ENCODE data around the gene SNX7.

SNX7 gene

DNA sequence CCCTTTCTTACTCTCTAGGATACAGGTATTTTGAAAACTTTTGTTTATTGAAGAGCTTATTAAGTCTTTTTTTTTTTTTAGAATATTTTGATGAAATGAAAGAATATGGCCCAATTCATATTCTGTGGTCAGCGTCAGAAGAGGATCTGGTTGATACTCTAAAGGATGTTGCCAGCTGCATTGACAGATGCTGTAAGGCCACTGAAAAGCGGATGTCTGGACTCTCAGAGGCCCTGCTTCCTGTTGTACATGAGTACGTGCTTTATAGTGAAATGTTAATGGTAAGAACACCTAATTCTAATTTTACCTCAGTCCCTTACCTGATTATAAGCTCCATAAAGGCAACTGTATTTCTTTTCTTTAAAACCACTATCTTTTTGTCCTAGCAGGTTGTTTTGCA lies 37.1 kb downstream of the SNX7 start:
- no peak for DNase-seq

DNA sequence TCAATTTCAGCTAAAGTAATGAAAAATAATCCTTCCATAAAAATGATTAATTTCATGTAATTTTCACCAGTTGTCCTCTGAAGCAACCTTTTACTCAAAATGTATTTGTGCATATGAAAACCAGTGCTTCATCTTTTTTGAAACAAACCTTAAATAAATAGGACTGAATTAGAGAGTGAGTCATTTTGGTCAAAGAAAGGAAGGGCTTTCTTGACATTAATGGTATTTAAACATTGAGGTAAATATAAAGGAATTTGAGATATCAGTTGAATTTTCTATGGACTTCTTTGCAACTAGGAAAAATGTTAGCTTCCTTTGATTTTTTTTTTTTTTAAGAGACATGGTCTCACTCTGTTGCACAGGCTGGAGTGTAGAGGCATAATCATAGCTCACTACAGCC lies 38.7 kb downstream of the SNX7 start:
- peak; percentile 24 for DNase-seq

DNA sequence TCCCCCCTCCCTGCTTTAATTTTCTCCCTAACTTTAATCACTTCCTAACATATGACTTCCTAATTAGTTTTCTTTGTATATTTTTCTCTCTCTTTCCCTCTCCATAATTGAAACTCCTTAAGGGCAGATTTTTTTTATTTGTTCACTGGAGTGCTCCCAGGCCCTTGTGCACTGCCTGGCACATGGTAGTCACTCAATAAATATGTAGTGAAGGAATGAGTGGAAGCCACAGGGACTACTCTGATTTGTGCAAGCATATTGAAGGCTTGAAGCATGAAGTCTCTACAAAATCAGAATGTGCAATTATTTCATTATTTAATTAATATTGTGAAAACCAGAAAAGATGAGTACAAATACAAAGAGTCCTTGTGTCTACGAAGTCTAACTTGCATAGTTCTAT lies 41.5 kb downstream of the SNX7 start:
- peak; percentile 73 for DNase-seq

DNA sequence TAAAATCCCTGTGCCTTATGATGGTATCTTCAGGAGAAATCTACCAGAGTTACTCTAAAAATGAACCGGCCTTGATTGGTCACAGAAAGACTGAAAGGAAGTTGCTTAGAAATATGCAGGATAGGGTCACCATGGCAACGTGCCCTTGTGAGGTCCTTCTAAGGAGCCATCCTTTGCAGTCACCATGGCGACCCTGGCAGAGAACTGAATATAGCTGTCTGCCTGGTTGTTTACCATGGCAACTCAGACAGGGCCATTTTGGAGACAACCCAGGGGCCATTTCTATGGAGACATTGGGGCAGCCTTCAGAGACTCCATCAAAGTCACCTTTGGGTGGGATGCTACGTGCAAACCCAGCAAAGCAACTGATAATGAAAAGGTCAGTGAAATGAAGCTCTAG lies 43.0 kb downstream of the SNX7 start:
- peak; percentile 49 for DNase-seq

DNA sequence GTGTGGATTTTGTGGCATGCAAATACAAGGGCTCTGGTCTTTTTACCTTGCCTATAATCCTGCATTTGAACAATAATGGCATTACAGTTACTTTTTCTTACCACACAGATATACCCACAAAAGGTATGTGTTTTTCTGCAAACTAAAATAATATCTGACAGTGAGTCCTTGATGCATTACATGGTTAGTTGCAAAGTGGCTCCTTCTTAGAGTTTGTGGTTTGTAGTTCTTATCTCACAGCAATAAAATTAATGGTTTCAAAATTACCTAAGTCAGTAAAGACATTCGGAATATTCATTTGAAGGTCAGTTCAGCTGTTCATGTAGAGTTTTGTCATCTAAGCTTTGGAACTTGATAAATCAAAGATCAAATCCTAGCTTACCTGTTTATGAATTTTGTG lies 43.5 kb downstream of the SNX7 start:
- no peak for DNase-seq

DNA sequence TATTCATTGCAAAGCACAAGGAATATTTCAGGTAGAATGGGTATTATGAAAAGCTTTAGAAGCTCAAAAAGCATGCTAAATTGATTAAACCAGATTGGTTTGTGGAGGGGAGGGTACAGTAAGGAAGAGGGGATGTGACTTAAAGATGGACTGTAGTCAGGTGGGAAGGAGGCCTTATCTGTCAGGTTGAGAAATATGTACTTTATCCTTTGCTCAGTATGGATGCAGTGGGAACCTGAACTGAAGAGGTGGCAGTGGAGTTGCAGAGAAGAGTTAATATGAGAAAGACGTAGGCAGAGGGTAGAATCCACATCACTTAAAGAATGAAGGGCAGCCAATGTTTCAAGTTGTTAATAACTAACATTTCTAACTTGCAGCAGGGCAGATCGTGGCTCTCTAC lies 44.1 kb downstream of the SNX7 start:
- no peak for DNase-seq

DNA sequence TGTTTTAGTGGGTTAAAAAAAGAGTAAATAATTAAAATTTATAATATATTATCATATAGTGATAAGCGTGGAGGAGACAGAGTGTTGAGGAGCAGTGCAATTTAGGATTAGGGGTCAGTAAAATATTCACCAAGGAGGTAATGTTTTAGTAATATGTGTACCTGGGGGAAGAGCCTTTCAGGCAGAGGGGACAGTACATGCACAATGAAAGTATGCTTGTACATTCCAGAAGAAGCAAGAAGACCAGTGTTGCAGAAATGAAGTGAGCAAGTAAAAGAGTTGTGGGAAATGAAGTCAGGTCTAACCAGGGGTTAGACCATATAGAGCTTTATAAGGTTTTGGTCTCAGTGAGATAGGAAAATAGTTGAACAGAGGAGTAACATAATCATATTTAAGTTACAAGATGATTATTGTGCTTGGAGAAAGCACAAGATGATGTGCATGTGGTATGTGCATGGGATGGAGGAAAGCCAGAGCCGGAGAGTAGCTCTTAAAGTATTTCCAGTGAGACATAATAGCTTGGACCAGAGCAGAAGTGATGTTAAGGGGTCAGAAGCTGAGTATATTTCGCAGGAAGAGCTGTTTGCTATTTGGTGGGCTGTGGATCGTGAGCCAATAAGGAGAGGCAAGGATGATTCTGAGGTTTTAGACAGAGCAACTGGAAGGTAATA lies 44.8 kb downstream of the SNX7 start:
- DNase-seq, result peak; percentile 6

DNA sequence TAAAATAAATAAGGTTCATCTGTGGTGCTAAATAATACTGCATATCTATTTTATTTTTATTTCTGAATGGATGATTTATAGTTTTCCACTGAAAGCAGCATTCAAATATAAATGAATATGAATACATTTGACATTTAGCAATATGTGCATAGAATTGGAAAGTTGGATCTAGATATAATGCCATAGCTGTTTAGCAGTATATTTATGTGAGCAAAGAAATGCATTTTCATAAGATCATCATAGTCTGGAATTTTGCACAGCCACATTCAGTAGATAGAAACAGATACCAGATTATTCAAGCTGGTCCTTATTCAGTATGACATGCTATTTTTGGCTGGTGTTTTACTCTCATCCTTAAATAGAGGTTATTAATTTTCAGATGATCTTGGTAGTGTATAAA lies 46.0 kb downstream of the SNX7 start:
- no peak for DNase-seq

DNA sequence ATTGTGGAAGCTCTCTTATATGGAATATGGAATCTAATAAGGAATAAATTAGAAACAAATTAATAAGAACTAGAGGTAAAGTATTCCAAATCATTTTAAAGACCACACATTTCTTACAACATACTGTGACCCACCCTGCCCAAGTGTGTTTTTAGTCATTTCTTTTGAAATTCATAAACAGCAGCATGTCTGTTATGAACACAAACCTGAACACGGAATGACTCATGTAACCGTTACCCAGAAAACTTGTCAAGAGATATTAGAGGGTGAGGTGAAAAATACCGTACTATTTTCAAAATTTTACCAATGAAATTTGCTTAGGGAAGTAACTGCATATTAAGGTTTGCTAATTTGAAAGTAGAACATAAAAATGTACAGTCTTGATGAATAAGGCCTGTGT lies 48.4 kb downstream of the SNX7 start:
- no peak for DNase-seq

DNA sequence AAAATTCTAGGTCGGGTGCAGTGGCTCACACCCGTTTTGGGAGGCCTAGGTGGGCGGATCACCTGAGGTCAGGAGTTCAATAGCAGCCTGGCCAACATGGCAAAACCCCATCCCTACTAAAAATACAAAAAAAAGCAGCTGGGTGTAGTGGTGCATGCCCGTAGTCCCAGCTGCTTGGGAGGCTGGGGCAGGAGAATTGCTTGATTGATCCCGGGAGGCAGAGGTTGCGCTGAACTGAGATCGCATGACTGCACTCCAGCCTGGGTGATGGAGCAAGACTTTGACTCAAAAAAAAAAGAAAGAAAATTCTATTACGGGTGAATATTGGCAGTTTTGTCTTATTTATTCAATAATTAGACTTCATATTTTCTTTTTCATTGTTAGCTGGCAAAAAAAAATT lies 62.1 kb downstream of the SNX7 start:
- DNase-seq, result no peak

DNA sequence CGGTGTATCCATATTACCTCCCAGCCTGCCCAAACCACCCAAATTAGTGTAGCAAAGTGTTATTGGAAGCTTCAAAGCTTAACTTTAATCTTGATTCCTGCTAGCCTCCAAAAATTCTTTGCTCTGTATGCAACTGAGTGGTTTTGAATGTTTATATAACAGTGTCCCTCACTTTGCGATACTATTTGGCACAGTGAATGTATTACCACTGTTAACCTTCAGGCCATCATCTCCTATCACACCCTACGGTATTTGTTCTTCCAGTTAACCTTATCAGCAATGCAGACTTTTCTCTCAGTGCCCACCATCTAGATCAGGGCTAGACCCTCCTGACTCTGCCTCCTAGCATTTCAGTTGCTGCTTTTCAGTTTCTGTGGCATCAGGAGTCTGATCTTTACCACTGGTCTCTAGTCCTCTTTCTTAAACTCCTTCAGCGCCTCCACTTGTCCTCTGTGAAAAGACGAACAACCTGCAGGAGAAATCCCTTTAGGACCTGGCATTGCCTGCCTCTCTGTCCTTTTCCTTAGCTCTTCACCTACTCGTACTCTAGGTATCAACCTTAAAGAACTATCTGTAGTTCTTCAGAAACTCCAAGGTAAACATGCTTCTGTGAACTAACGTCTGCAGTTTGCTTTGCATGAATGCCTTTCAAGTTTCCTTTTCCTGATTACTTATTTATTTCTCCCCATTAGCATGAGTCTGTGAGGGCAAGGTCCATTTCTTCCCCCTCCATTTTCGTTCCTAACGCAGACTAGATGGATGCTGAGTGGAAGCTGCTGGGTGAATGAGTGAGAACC lies 71.7 kb downstream of the SNX7 start:
- no peak for DNase-seq

DNA sequence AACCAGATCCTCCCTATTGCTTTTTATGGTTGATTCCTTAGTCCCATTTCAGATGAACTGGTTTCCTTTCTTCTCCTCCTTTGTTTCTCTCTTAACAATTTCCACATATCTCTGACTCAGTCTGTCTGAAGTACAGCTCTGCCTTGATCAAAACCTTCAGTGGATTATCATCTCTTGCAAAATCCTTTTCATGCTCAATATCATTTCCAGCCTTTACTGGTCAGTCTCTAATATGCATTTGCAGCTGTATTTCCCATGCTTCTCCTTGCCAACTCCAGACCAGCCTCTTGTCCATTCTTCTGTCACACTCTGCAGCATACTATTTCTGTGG lies 72.2 kb downstream of the SNX7 start:
- DNase-seq, result no peak

DNA sequence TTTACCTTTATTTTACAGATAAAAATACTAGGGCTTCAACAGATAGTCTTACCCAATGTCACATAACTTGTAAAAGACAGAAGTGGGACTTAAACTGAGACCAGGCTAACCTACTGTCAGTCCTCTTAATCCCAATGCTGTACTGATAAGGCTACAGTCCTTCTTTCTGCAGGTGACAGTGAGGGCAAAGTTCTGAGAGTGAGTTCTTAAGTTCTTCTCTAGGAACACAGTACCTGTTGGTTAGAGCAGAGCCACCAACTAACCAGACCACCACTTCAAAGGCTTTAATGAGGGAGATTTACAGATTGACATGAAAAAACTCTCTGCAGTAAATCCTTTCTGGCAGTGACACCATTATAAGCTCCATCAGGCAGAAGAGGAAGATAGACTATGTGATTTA lies 74.2 kb downstream of the SNX7 start:
- DNase-seq, result no peak

DNA sequence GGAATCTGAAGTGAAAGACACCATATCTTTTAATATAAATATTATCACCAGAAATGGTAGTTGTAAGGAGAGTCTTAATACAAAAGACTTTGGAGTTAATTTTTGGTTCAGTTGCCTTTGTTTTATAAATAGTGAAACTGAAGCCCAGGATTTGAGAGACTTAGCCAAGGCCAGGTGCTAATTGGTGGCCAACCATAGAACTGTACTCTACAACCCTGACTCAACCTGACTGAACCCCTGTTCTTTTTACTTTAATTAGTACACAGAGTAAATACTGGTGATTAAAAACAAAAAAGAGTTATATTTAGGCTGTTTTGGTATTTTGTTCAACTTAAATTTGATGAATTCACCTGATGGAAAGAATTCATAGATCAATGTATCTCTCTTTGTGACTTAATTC lies 76.3 kb downstream of the SNX7 start:
- DNase-seq, result no peak

DNA sequence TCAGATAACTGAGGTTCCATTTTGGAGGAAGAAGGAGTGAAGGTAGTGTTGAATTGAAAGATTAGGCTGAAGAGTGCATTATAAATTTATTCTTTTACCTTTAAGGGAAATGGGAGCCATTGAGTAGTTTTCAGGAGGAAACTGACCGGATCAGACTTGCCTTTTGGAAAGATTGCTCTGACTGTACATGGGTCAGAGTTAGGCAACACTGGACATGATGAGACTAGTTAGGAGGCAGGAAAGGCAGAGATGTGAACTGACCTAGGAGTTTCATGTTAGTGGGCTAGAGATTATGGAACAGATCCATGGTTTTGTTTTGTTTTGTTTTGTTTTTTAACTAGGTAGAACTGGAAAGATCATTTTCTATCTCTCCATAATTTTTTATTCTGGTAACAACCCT lies 78.2 kb downstream of the SNX7 start:
- DNase-seq, result no peak

DNA sequence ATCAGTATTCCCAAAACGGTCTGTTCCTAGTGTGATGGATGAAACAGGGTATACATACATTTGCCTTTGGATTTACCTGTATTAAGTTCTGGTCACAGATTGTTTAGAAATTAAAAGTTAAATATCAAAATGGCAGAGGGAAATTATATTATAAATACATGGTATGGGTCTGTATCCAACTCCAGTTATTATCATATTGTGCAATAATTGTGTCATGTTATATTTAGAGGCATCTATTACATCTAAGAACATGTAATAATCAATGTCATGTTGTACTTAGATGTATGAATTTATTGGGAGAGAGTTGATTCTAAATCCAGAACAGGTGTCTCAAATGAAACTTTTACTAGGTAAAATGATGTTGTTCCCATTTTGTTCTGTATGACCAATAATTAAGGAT lies 79.6 kb downstream of the SNX7 start:
- no peak for DNase-seq

DNA sequence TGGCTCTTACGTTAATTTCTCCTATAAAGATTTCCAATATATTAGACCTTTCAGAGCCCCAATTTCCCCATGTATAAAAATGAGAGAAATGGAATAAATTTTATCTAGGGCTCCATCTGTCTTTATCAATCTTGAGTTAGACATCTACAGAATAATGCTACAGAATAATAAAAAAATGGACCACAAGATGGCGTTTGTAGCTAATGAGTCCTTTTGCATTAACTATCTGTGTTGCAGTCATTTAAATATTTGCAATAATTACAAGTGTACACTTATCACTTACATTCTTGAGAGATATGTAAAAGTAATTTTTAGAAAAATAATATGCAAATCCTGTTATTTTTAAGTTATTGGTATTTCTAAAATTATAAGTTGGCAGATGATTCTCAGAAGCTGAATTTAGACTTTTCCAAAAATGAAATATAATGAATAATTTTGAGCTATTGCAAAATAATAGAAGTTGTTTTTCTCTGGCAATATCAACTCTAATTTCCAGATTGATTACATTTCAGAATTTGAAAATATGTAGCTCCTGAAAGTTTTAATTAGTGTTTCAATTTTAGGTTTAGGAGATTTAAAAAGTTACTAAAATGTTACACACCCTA lies 87.7 kb downstream of the SNX7 start:
- DNase-seq, result peak; percentile 26

DNA sequence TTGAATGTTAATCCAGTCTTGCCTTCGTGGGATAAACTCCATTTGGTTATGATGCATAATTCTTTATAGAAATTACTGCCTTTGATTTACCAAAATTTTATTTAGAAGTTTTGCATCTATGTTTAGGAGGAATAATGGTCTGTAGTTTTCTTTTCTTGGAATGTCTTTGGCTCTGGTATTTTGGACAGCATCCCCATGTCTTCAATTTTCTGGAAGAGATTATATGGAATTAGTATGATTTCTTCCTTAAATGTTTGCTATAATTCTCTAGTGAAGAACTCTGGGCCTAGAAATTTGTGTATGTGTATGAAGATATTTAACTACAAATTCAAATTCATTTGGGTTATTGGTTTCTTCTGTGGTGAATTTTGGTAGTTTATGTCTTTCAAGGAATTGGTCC lies 92.7 kb downstream of the SNX7 start:
- no peak for DNase-seq

DNA sequence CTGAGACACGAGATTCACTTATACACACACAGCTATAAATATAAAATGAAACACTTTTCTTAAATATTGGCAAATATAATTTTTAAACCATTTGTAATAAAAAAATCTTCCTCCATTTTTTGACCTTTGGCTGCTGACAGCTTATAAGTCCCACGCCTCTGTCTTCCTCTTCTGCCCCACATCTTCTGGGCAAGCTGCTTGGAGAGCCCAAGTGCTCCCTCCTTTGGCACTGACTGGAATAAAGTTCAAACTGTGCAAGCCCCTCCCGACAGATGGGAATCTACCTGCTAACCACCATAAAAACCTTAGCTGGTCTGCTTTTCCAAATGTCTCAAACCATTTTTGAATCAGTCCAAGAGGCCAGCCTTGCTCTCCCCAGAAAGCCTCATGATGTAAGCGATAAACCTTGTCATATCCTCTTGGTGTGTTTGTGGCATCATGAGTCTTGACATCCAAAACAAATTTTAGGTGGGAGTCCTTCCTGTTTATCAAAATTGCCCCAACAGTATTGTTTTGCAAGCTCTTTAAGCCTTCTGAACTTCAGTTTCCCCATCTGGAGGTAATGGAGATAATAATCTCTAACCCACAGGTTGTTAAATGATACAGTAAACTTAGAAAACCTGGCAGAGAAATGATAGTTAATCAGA lies 99.8 kb downstream of the SNX7 start:
- DNase-seq, result no peak

DNA sequence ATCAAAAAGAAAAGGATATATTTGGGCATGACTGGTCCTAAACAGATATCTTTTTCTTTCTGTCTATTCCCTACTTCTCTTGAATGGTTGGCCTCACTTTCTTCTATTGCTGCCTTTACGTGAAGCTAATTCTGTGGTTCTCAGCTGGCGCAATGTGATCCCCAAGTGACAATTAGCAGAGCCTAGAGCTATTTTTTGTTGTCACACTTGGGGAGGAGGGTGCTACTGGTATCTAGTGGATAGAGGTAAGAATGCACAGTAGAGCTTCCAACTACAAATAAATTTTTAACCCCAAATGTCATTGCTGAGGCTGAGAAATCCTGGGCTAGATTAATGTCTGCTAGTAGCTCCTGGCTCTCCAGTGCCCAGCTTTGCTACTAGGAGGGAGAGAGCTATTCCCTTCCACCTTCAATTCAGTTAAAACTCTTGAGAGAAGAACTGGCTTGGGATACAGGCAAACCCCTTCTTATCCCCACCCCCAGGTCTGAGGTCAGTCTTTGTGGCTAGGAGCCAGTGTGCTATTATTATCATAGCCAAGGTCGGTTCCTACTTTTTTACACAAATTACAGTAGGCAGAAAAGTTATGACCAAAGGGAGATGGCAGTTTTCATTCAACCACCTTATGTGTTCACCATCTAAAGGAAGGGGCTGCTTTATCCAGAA lies 102.1 kb downstream of the SNX7 start:
- no peak for DNase-seq

DNA sequence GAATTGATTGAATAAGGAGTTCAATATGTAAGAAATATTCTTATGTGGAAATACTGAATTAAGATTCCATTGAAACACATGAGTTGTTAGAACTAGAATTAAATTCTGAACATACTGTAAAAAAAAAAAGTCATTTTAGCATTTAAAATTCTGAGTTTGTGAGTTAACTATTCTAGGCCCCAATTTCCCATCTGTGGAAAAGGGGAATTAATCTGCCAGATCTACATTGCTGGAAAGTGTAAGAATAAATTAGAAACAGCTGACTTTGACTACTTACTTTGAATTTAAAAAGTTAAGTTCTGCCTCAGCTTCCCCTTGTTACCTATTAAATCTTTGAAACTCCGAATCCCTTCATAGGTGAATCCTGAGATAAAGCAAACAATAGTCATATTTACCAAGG lies 103.0 kb downstream of the SNX7 start:
- DNase-seq, result no peak

DNA sequence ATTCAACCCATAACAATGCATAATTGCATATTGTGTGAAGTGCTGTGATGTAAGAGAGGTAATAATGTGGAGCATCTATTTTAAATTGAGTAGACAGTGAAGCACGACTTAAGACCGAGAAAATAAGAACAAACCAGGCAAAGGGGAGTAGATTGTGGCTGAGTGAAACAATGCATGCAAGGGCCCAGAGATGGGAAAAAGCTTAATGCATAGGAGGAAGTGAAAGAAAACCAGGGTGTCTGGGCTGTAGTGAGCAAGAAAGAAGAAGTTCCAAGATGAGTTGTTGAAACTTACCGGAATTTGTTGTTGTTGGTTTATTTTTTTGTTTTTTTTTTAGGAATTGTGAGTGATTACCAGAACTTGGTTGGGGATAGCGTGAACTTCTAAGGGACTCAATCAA lies 104.7 kb downstream of the SNX7 start:
- no peak for DNase-seq

DNA sequence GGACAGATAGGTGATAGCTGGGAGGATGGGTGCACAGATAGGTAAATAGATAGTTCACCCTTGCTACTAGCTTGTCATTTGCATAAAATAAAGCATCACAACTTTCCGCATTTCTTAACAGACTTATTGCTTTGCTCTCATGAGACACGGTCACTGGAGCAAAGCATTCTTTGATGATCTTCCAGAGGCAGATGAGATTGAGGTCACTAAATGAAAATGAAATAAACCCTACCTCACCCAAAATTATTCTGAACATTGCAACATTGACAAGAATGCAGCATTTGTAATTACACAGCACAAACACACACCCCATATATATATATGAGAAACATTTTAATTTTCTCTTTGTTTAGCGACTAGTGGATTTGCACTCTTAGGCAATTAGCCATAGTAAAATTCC lies 107.6 kb downstream of the SNX7 start:
- no peak for DNase-seq
